Mesenchymal stem cell (in vitro differentiated cells and primary cell): ENCODE results near the gene GNL1.

ENCODE experiments used
- DNase-seq: peaks from one replicate; pipeline ENCODE4 v3.0.0-alpha.2; 2013
- H2AFZ ChIP-seq: one replicate; pipeline ENCODE4 v1.6.1; 2013; ENCODE audit warnings: low read depth, mild to moderate bottlenecking, control low read depth, inconsistent platforms, low read length, moderate library complexity
- H2AK5ac ChIP-seq: 2 replicates; pipeline ENCODE4 v1.6.1; 2013; ENCODE audit warnings: low read length, moderate library complexity, mild to moderate bottlenecking, inconsistent platforms; ENCODE audit not compliant: severe bottlenecking
- H2BK120ac ChIP-seq: one replicate; pipeline ENCODE4 v1.6.1; 2013; ENCODE audit warnings: low read depth, mild to moderate bottlenecking, inconsistent platforms, low read length, moderate library complexity
- H2BK12ac ChIP-seq, 2 experiments: one replicate each; pipeline ENCODE4 v1.6.1; 2013; ENCODE audit warnings: inconsistent platforms in 2 of 2, low read length in 2 of 2, mild to moderate bottlenecking in 2 of 2, moderate library complexity in 2 of 2, control low read depth in 1 of 2
- H2BK15ac ChIP-seq: one replicate; pipeline ENCODE4 v1.6.1; 2013; ENCODE audit warnings: mild to moderate bottlenecking, low read depth, inconsistent platforms; ENCODE audit not compliant: poor library complexity, severe bottlenecking
- H2BK5ac ChIP-seq: 2 replicates; pipeline ENCODE4 v1.6.1; 2013; ENCODE audit warnings: low read depth, mild to moderate bottlenecking, low read length, control low read depth, inconsistent platforms; ENCODE audit not compliant: poor library complexity, severe bottlenecking
- H3K14ac ChIP-seq, 2 experiments: one replicate each; pipeline ENCODE4 v1.6.1; 2013; ENCODE audit warnings: inconsistent platforms in 2 of 2, low read length in 2 of 2, control low read depth in 1 of 2, mild to moderate bottlenecking in 1 of 2, moderate library complexity in 1 of 2
- H3K18ac ChIP-seq, 2 experiments: one replicate each; pipeline ENCODE4 v1.6.1; 2013; ENCODE audit warnings: inconsistent platforms in 2 of 2, low read length in 2 of 2, control low read depth in 1 of 2, low read depth in 1 of 2, mild to moderate bottlenecking in 1 of 2
- H3K23ac ChIP-seq, 2 experiments: one replicate each; pipeline ENCODE4 v1.6.1; 2013; ENCODE audit warnings: inconsistent platforms in 2 of 2, low read length in 2 of 2, mild to moderate bottlenecking in 2 of 2, moderate library complexity in 2 of 2, control low read depth in 1 of 2
- H3K27ac ChIP-seq: 2 replicates; pipeline ENCODE4 v1.5.1; 2013; ENCODE audit warnings: mild to moderate bottlenecking, moderate library complexity, low read length, control low read depth, inconsistent platforms; ENCODE audit not compliant: poor library complexity, severe bottlenecking
- H3K27me3 ChIP-seq, 2 experiments: 2 replicates each; pipeline versions ENCODE4 v1.6.1 to v1.7.0; 2013; ENCODE audit warnings: low read length in 2 of 2, mild to moderate bottlenecking in 2 of 2, moderate library complexity in 2 of 2, control low read depth in 1 of 2, inconsistent platforms in 1 of 2; ENCODE audit not compliant: control insufficient read depth in 1 of 2, insufficient read depth in 1 of 2
- H3K36me3 ChIP-seq, 2 experiments: 2 replicates each; pipeline versions ENCODE4 v1.6.1 to v1.7.0; 2013; ENCODE audit warnings: low read length in 2 of 2, control low read depth in 1 of 2, inconsistent platforms in 1 of 2, low read depth in 1 of 2, mild to moderate bottlenecking in 1 of 2; ENCODE audit not compliant: insufficient read depth in 2 of 2, control insufficient read depth in 1 of 2
- H3K4ac ChIP-seq, 2 experiments: one replicate each; pipeline ENCODE4 v1.6.1; 2013; ENCODE audit warnings: inconsistent platforms in 2 of 2, low read length in 2 of 2, mild to moderate bottlenecking in 2 of 2, moderate library complexity in 2 of 2, control low read depth in 1 of 2, low read depth in 1 of 2
- H3K4me1 ChIP-seq: 2 replicates; pipeline ENCODE4 v1.6.1; 2013; ENCODE audit warnings: low read depth, low read length, control low read depth; ENCODE audit not compliant: control insufficient read depth, insufficient read depth
- H3K4me2 ChIP-seq: 2 replicates; pipeline ENCODE4 v1.6.1; 2013; ENCODE audit warnings: low read length, mild to moderate bottlenecking, inconsistent platforms; ENCODE audit not compliant: poor library complexity, severe bottlenecking
- H3K4me3 ChIP-seq, 2 experiments: 2 replicates each; pipeline versions ENCODE4 v1.5.1 to v1.7.0; 2013; ENCODE audit warnings: low read length in 2 of 2, mild to moderate bottlenecking in 2 of 2, control low read depth in 1 of 2, low read depth in 1 of 2; ENCODE audit not compliant: insufficient read depth in 1 of 2
- H3K79me1 ChIP-seq: replicated peaks from 2 replicates; pipeline ENCODE4 v1.6.1; 2013; ENCODE audit warnings: mild to moderate bottlenecking, control low read depth, low read length, inconsistent platforms; ENCODE audit not compliant: poor library complexity, severe bottlenecking
- H3K9ac ChIP-seq: 2 replicates; pipeline ENCODE4 v1.7.0; 2013; ENCODE audit warnings: mild to moderate bottlenecking, low read length, moderate library complexity
- H3K9me3 ChIP-seq: 2 replicates; pipeline ENCODE4 v1.7.0; 2013; ENCODE audit warnings: mild to moderate bottlenecking, low read length; ENCODE audit not compliant: control insufficient read depth
- H4K8ac ChIP-seq: one replicate; pipeline ENCODE4 v1.6.1; 2013; ENCODE audit warnings: inconsistent platforms, mild to moderate bottlenecking, low read length, moderate library complexity
- H4K91ac ChIP-seq: one replicate; pipeline ENCODE4 v1.6.1; 2013; ENCODE audit warnings: mild to moderate bottlenecking, low read length, inconsistent platforms
- WGBS: methylation state at CpG from one replicate; pipeline ENCODE4 v1.1.7; 2013; ENCODE audit warnings: mixed read lengths; 5-methylcytosine and 5-hydroxymethylcytosine counted together

The GNL1 gene

DNA sequence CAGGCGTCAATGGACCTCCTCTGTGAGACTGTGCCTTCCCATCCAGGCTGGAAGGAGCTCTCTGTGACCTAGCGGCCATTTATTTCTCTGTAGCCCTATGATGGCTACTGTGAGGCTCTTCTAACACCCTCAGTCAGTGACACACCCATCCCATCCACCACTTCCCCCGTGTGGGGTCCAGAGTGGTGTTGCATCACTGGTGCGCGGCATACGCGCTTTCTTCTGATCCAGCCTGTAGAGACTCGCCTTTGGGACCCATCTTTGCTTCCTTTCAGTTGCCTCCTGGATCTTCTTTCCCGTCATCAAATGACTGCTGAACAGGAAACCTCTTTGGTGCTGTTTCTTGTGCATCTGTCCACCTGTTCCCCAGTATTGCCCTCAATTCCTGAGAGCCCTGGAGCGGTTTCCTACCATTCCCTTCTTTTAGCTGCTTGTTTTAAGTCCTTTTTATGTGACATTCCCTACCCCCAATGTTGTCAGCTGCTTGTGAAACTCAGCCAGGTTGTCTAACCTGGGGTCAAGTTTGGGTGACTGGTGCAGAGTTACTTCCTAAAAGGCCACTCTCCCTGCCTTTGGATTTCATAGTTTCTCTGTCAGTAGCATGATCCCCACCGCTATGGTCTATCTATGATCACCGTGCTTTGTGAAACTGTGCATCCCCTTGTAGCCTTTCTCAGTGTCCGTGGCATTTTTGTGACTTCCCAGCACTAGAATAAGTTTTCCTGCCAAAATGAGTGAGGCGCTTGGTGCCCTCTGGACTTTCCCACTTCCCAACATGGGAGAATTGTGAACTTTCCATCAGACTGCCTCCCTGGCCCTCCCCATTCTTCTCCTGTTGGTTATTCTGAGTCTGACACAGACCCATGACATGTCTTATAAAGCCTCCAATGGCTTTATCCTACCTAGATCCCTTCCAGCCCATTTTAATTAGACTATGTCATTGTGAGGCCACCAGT is 6.5 kb upstream of the GNL1 start:
- Histone ChIP-seq H3K27me3 (no peaks in the 10 kb centered on the region), H3K18ac (no peak overlapping the region), H3K4me3 (peak overlapping the region in 1 of 2 experiments; percentile 23), H3K4ac (no peak overlapping the region), H3K14ac (no peak overlapping the region), H2BK5ac (no peak overlapping the region), H2AK5ac (no peak overlapping the region), H3K9ac (no peak overlapping the region), H3K4me2 (no peak overlapping the region), H2BK15ac (no peak overlapping the region), H3K27ac (no peak overlapping the region), H4K91ac (no peak overlapping the region), H2BK12ac (no peak overlapping the region), H3K36me3 (peaks cover 14 to 44% of the 10 kb centered on the region in 2 experiments), H4K8ac (no peak overlapping the region), H3K9me3 (no peaks in the 10 kb centered on the region), H3K79me1 (peaks cover 24% of the 10 kb centered on the region), H2BK120ac (no peak overlapping the region), H3K4me1 (peaks cover 2% of the 10 kb centered on the region), H2AFZ (no peak overlapping the region), H3K23ac (no peak overlapping the region)
- no peak for DNase-seq
- WGBS: 95% methylated on average over 14 of the region's 14 CpGs

- no peaks in the 10 kb centered on the region for H3K27me3 ChIP-seq
- no peaks in the 10 kb centered on the region for H3K9me3 ChIP-seq
- H3K79me1 ChIP-seq: peaks cover 24% of the 10 kb centered on the region
- no peak overlapping the region for H4K91ac ChIP-seq
- H2BK5ac ChIP-seq: no peak overlapping the region
- H3K18ac ChIP-seq: no peak overlapping the region
- no peak overlapping the region for H2BK120ac ChIP-seq
- H3K4ac ChIP-seq: no peak overlapping the region
- H2AFZ ChIP-seq: no peak overlapping the region
- H3K27ac ChIP-seq: no peak overlapping the region
- H3K4me3 ChIP-seq: no peak overlapping the region
- H3K36me3 ChIP-seq: peaks cover 14 to 44% of the 10 kb centered on the region in 2 experiments
- no peak overlapping the region for H2BK15ac ChIP-seq
- H2BK12ac ChIP-seq: no peak overlapping the region
- H3K4me1 ChIP-seq: peaks cover 2% of the 10 kb centered on the region
- no peak overlapping the region for H4K8ac ChIP-seq
- H3K14ac ChIP-seq: no peak overlapping the region
- WGBS: no CpG with 5 or more reads among the region's 3 CpGs
- H3K9ac ChIP-seq: no peak overlapping the region
- H2AK5ac ChIP-seq: no peak overlapping the region
- no peak overlapping the region for H3K23ac ChIP-seq
- DNase-seq: no peak
- no peak overlapping the region for H3K4me2 ChIP-seq
Observed at GRCh38 chr6:30560930-30561329, 4.6 kb upstream of the GNL1 start.

DNA sequence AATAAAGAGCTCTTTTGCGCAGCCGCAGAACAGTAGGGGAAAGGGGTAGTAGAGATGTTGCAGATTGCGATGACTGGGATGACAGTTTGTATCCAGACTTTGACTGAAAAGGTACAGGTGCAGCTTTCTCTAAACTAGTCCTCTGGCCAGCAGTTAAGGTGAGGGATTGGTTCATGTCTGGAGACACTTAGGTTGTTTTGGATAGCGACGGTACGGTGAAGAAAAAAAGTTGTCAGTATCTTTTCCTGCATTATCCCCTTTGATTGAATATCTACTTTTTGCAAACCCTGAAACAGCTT is 1.3 kb upstream of the GNL1 start:
- no peaks in the 10 kb centered on the region for H3K9me3 ChIP-seq
- peaks cover 40% of the 10 kb centered on the region for H3K79me1 ChIP-seq
- peak overlapping the region; percentile 96 for H3K9ac ChIP-seq
- no peak overlapping the region for H4K8ac ChIP-seq
- DNase-seq: no peak
- H2BK15ac ChIP-seq: peak overlapping the region; percentile 41
- H3K4me2 ChIP-seq: peak overlapping the region; percentile 97
- no peak overlapping the region for H2AFZ ChIP-seq
- no peak overlapping the region for H3K23ac ChIP-seq
- no peak overlapping the region for H2BK5ac ChIP-seq
- H3K27ac ChIP-seq: peak overlapping the region; percentile 80
- H3K27me3 ChIP-seq: no peaks in the 10 kb centered on the region
- no peak overlapping the region for H3K4ac ChIP-seq
- H2BK12ac ChIP-seq: no peak overlapping the region
- no peak overlapping the region for H2AK5ac ChIP-seq
- WGBS: 0% methylated on average over 3 of the region's 6 CpGs
- H4K91ac ChIP-seq: no peak overlapping the region
- H3K18ac ChIP-seq: peak overlapping the region in 1 of 2 experiments; percentile 97
- no peak overlapping the region for H2BK120ac ChIP-seq
- H3K14ac ChIP-seq: no peak overlapping the region
- H3K4me1 ChIP-seq: peaks cover 4% of the 10 kb centered on the region
- peak overlapping the region; percentile 83 to 95 for H3K4me3 ChIP-seq
- H3K36me3 ChIP-seq: peaks cover 25 to 50% of the 10 kb centered on the region in 2 experiments

DNA sequence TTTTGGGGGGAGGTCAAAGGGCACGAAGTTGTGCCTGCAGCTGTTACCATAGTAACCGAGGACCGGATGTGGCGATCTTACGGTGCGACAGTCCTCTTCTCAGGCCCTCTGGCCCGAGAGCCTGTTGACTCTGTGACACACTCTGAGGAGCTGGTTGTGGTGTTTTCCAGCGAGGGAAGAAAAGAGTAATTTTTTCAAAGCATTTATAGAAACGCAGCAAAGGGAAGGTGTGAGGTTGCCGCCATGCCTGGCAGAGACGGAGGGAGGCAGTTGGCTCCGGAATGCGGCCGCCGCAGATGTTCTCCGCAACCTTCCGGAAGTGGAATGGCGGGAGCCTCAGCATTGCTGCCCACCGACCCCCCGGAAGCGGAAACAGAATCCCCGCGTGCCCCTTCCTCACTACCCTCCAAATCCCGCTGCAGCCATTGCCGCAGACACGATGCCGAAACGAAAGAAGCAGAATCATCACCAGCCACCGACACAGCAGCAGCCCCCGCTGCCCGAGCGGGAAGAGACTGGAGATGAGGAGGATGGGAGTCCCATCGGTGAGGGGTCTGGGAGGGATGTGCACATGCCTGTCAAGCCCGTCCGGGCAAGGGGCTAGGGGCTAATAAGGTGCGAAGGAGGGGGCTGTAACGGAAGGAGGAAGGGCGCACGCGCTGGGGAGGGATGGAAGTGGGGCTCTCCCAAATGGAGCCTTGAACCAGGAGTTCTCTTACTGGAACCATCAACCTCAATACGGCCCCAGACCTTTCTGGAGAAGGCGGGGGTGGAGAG is 805 bp upstream of the GNL1 start, which contains the start of gene PRR3:
Gene PRR3 (plus strand): TSS at position 390 of the 777 bp plus-strand sequence. CDS start 50 bp downstream, at position 440.
- H3K36me3 ChIP-seq: peaks cover 25 to 50% of the 10 kb centered on the region in 2 experiments
- peak within 1 kb of the TSS; percentile 41 for H2AK5ac ChIP-seq
- peak within 1 kb of the TSS; percentile 94 for H4K91ac ChIP-seq
- peak within 1 kb of the TSS; percentile 91 to 99 for H3K18ac ChIP-seq
- peak within 1 kb of the TSS in 1 of 2 experiments; percentile 98 for H3K14ac ChIP-seq
- H3K9me3 ChIP-seq: no peaks in the 10 kb centered on the region
- DNase-seq: peak; percentile 94
- H3K79me1 ChIP-seq: peaks cover 40% of the 10 kb centered on the region
- H4K8ac ChIP-seq: peak within 1 kb of the TSS; percentile 98
- H2BK12ac ChIP-seq: peak within 1 kb of the TSS; percentile 18 to 61
- H3K27me3 ChIP-seq: no peaks in the 10 kb centered on the region
- H3K4me2 ChIP-seq: peak within 1 kb of the TSS; percentile 97
- H2BK120ac ChIP-seq: peak within 1 kb of the TSS; percentile 64
- 0% methylated on average over 32 of the region's 42 CpGs for WGBS
- H2BK15ac ChIP-seq: peak within 1 kb of the TSS; percentile 98
- peak within 1 kb of the TSS; percentile 80 for H3K27ac ChIP-seq
- H3K23ac ChIP-seq: peak within 1 kb of the TSS in 1 of 2 experiments; percentile 70
- H3K4ac ChIP-seq: peak within 1 kb of the TSS; percentile 89 to 95
- peak within 1 kb of the TSS; percentile 97 for H2AFZ ChIP-seq
- peaks cover 4% of the 10 kb centered on the region for H3K4me1 ChIP-seq
- H2BK5ac ChIP-seq: peak within 1 kb of the TSS; percentile 81
- H3K4me3 ChIP-seq: peak within 1 kb of the TSS; percentile 83 to 95
- H3K9ac ChIP-seq: peak within 1 kb of the TSS; percentile 96
